Measurements from ENCODE around the gene MVB12B. TPM values are rescaled to one million over a fixed set of nuclear protein-coding genes. Genes with fewer than 3 reads are reported as not detected.
"Not testable (repeated sequence)": the region's sequence is repeated elsewhere in the genome, so short reads cannot be mapped to it uniquely, and the experiment has no call there.

MVB12B gene
- total RNA-seq, 1 donor from 2014 or later, result 18.4 TPM

GRCh38 chr9:126477432-126477831 is 150.8 kb downstream of the MVB12B start:
- not testable (repeated sequence) for DNase-seq

GRCh38 chr9:126478216-126478981 is 151.8 kb downstream of the MVB12B start:
- DNase-seq, result no peak

- DNase-seq, result no peak
Measured at GRCh38 chr9:126479515-126479914, 152.9 kb downstream of the MVB12B start.

GRCh38 chr9:126480813-126481212 is 154.2 kb downstream of the MVB12B start:
- no peak for DNase-seq

- DNase-seq, result no peak
Measured at GRCh38 chr9:126481862-126482261, 155.2 kb downstream of the MVB12B start.

GRCh38 chr9:126482361-126483044 is 155.9 kb downstream of the MVB12B start:
- no peak for DNase-seq

- no peak for DNase-seq
Measured at GRCh38 chr9:126483468-126484073, 156.9 kb downstream of the MVB12B start.

GRCh38 chr9:126485662-126486061 is 159.0 kb downstream of the MVB12B start:
- DNase-seq, result no peak

- no peak for DNase-seq
Measured at GRCh38 chr9:126486276-126486675, 159.6 kb downstream of the MVB12B start.

- no peak for DNase-seq
Measured at GRCh38 chr9:126487856-126488255, 161.2 kb downstream of the MVB12B start.

GRCh38 chr9:126488310-126488709 is 161.7 kb downstream of the MVB12B start:
- peak; percentile 71 for DNase-seq

GRCh38 chr9:126488881-126489404 is 162.3 kb downstream of the MVB12B start:
- DNase-seq, result no peak

GRCh38 chr9:126489581-126490213 is 163.1 kb downstream of the MVB12B start:
- no peak for DNase-seq

- DNase-seq, result no peak
Measured at GRCh38 chr9:126490214-126490631, 163.6 kb downstream of the MVB12B start.

- peak; percentile 84 for DNase-seq
Measured at GRCh38 chr9:126490871-126491567, 164.4 kb downstream of the MVB12B start.

- DNase-seq, result no peak
Measured at GRCh38 chr9:126491568-126491879, 164.9 kb downstream of the MVB12B start.

GRCh38 chr9:126491949-126492348 is 165.3 kb downstream of the MVB12B start:
- DNase-seq, result no peak

- no peak for DNase-seq
Measured at GRCh38 chr9:126494264-126494663, 167.6 kb downstream of the MVB12B start.

- no peak for DNase-seq
Measured at GRCh38 chr9:126494746-126495145, 168.1 kb downstream of the MVB12B start.

GRCh38 chr9:126495411-126496180 is 169.0 kb downstream of the MVB12B start:
- DNase-seq, result no peak

- DNase-seq, result no peak
Measured at GRCh38 chr9:126496181-126496576, 169.6 kb downstream of the MVB12B start.

Data from dermis blood vessel endothelial cell (primary cell).